Liver (tissue), 9 donors: ENCODE results near the gene RAB34. TPM values are rescaled to one million over a fixed set of nuclear protein-coding genes. Genes with fewer than 3 reads are reported as not detected.

Experiments
- DNase-seq: peaks from one replicate; pipeline ENCODE4 v3.0.0-alpha.2; 2017; ENCODE audit warnings: low spot score
- H3K27ac ChIP-seq, 2 donors: one replicate each; pipeline ENCODE4 v1.7.0; 2013; ENCODE audit warnings: inconsistent platforms in 2 of 2, low read length in 2 of 2, control low read depth in 1 of 2, low read depth in 1 of 2, mild to moderate bottlenecking in 1 of 2
- H3K27me3 ChIP-seq, 4 donors: one replicate each; pipeline versions ENCODE4 v1.6.1 to v1.7.0; 2013; ENCODE audit warnings: low read length in 3 of 4, inconsistent platforms in 1 of 4, mild to moderate bottlenecking in 1 of 4, moderate library complexity in 1 of 4; ENCODE audit not compliant: control insufficient read depth in 4 of 4, insufficient read depth in 4 of 4
- H3K36me3 ChIP-seq, 4 donors: one replicate each; pipeline versions ENCODE4 v1.6.1 to v1.7.0; 2013; ENCODE audit warnings: low read length in 3 of 4, mild to moderate bottlenecking in 3 of 4, low read depth in 1 of 4, moderate library complexity in 1 of 4; ENCODE audit not compliant: control insufficient read depth in 4 of 4, insufficient read depth in 3 of 4
- H3K4me1 ChIP-seq, 4 donors: one replicate each; pipeline versions ENCODE4 v1.6.1 to v1.7.0; 2013; ENCODE audit warnings: low read length in 3 of 4, mild to moderate bottlenecking in 3 of 4, moderate library complexity in 1 of 4; ENCODE audit not compliant: control insufficient read depth in 4 of 4, insufficient read depth in 4 of 4
- H3K4me3 ChIP-seq, 3 donors: one replicate each; pipeline versions ENCODE4 v1.6.1 to v1.7.0; 2013; ENCODE audit warnings: low read length in 3 of 3, control low read depth in 1 of 3, low read depth in 1 of 3, mild to moderate bottlenecking in 1 of 3
- H3K9ac ChIP-seq, 2 donors: one replicate each; pipeline ENCODE4 v1.7.0; 2013; ENCODE audit warnings: low read length in 2 of 2, mild to moderate bottlenecking in 2 of 2, moderate library complexity in 2 of 2, control low read depth in 1 of 2, low read depth in 1 of 2
- H3K9me3 ChIP-seq, 4 donors: one replicate each; pipeline versions ENCODE4 v1.6.1 to v1.7.0; 2013; ENCODE audit warnings: low read length in 3 of 4; ENCODE audit not compliant: control insufficient read depth in 4 of 4
- ATF3 ChIP-seq: IDR thresholded peaks from 2 replicates; pipeline ENCODE4 v1.6.1; 2016; ENCODE audit warnings: antibody characterized with exemption
- CTCF ChIP-seq: fragments of 150-350 bp; IDR thresholded peaks from 2 replicates; pipeline ENCODE4 v1.5.1; 2017; ENCODE audit warnings: improper control_type of control experiment, low read depth, low read length; ENCODE audit not compliant: missing input control
- EGR1 ChIP-seq, 2 donors: IDR thresholded peaks; 2 replicates each; pipeline ENCODE4 v1.6.1; 2016 to 2018; ENCODE audit warnings: antibody characterized with exemption in 2 of 2, low read depth in 2 of 2
- FOXA1 ChIP-seq: IDR thresholded peaks from 2 replicates; pipeline ENCODE4 v1.6.1; 2016; ENCODE audit warnings: antibody characterized with exemption
- FOXA2 ChIP-seq: IDR thresholded peaks from 2 replicates; pipeline ENCODE4 v1.6.1; 2016; ENCODE audit warnings: antibody characterized with exemption
- GABPA ChIP-seq, 2 donors: IDR thresholded peaks in 1 of 2; conservative IDR thresholded peaks in 1 of 2; 2 replicates each; pipeline ENCODE4 v1.6.1; 2016; ENCODE audit warnings: antibody characterized with exemption in 2 of 2, mild to moderate bottlenecking in 1 of 2, moderate library complexity in 1 of 2
- HNF4A ChIP-seq, 2 donors: conservative IDR thresholded peaks; 2 replicates each; pipeline ENCODE4 v1.6.1; 2016; ENCODE audit warnings: antibody characterized with exemption in 2 of 2, mild to moderate bottlenecking in 2 of 2
- HNF4G ChIP-seq: IDR thresholded peaks from 2 replicates; pipeline ENCODE4 v1.6.1; 2016; ENCODE audit warnings: antibody characterized with exemption
- JUND ChIP-seq, 2 donors: IDR thresholded peaks; 2 replicates each; pipeline ENCODE4 v1.6.1; 2016; ENCODE audit warnings: antibody characterized with exemption in 2 of 2
- MAX ChIP-seq: IDR thresholded peaks from 2 replicates; pipeline ENCODE4 v1.6.1; 2016; ENCODE audit warnings: antibody characterized with exemption
- NR2F2 ChIP-seq: IDR thresholded peaks from 2 replicates; pipeline ENCODE4 v1.6.1; 2016; ENCODE audit warnings: antibody characterized with exemption
- RAD21 ChIP-seq, 2 donors: IDR thresholded peaks; 2 replicates each; pipeline ENCODE4 v1.6.1; 2016; ENCODE audit warnings: antibody characterized with exemption in 2 of 2, mild to moderate bottlenecking in 2 of 2
- REST ChIP-seq: IDR thresholded peaks from 2 replicates; pipeline ENCODE4 v1.6.1; 2016; ENCODE audit warnings: antibody characterized with exemption, mild to moderate bottlenecking
- RXRA ChIP-seq, 2 donors: IDR thresholded peaks; 2 replicates each; pipeline ENCODE4 v1.6.1; 2017 to 2018; ENCODE audit warnings: antibody characterized with exemption in 2 of 2, mild to moderate bottlenecking in 1 of 2
- SP1 ChIP-seq: IDR thresholded peaks from 2 replicates; pipeline ENCODE4 v1.6.1; 2018; ENCODE audit warnings: antibody characterized with exemption, mild to moderate bottlenecking
- TAF1 ChIP-seq: conservative IDR thresholded peaks from 2 replicates; pipeline ENCODE4 v1.6.1; 2016; ENCODE audit warnings: antibody characterized with exemption, mild to moderate bottlenecking
- YY1 ChIP-seq: IDR thresholded peaks from 2 replicates; pipeline ENCODE4 v1.6.1; 2016; ENCODE audit warnings: antibody characterized with exemption, mild to moderate bottlenecking
- ZBTB33 ChIP-seq: IDR thresholded peaks from 2 replicates; pipeline ENCODE4 v1.6.1; 2016; ENCODE audit warnings: antibody characterized with exemption
- WGBS: extraction: QIAGEN DNeasy Blood & Tissue Kit; methylation state at CpG from one replicate; pipeline ENCODE4 v1.1.7; 2013; 5-methylcytosine and 5-hydroxymethylcytosine counted together
- polyA plus RNA-seq, 2 donors: library from polyadenylated mRNA; stranded (reverse) in 1 of 2; unstranded in 1 of 2; fragments of 200-250 nt in 1 of 2; fragments of >200 nt in 1 of 2; fragmentation: Nextera tagmentation in 1 of 2; extraction: Ambion mirVana in 1 of 2; gene quantifications; one replicate each; pipeline versions ENCODE4 v1.2.1 to v1.2.3, GENCODE V29; 2013 to 2015
- total RNA-seq, 2 donors: library from RNA; depleted of rRNA; stranded (reverse); fragments of >200 nt; gene quantifications; one replicate each; pipeline ENCODE4 v1.2.3, GENCODE V29; 2014
- donor health status: healthy.
- donor health status: healthy.
- donor health status: healthy.
- donor health status: healthy.
- donor health status: healthy.

The RAB34 gene
- total and polyA plus RNA-seq, 4 donors = 4.5 to 14.3 (median 7.6) TPM

GRCh38 chr17:28698253-28698941 is 19.3 kb downstream of the RAB34 start:
- peaks cover 17 to 94% (median 75%) of the 10 kb centered on the region in 4 donors for H3K36me3 ChIP-seq
- peak; percentile 58 for DNase-seq
- 46% methylated on average over 6 of the region's 6 CpGs for WGBS
- H3K4me3 ChIP-seq = no peak overlapping the region
- peak overlapping the region in 1 of 2 donors; percentile 48 for H3K27ac ChIP-seq
- TF ChIP-seq TAF1 (peak; percentile 92), NR2F2 (peak; percentile 29), SP1 (peak; percentile 97), MAX (peak; percentile 67), RXRA (IDR thresholded peaks at IDR 0.05) (peak; percentile 63 to 71), REST (peak; percentile 76), CTCF (no peak), HNF4G (peak; percentile 98), FOXA2 (no peak), GABPA (IDR thresholded peaks at IDR 0.05 in 1 of 2, conservative IDR thresholded peaks at IDR 0.05 in 1 of 2) (no peak), JUND (IDR thresholded peaks at IDR 0.05) (peak; percentile 72 to 79), FOXA1 (no peak), YY1 (peak; percentile 38), ATF3 (no peak), ZBTB33 (no peak), EGR1 (IDR thresholded peaks at IDR 0.05; ENCODE audit: low read depth in 2 of 2) (no peak), RAD21 (IDR thresholded peaks at IDR 0.05) (peak in 1 of 2 donors; percentile 64), HNF4A (conservative IDR thresholded peaks at IDR 0.05) (peak; percentile 98 to 99)
- no peaks in the 10 kb centered on the region for H3K27me3 ChIP-seq
- no peak overlapping the region for H3K9ac ChIP-seq
- peaks cover 4 to 20% (median 16%) of the 10 kb centered on the region in 4 donors for H3K4me1 ChIP-seq
- H3K9me3 ChIP-seq = no peaks in the 10 kb centered on the region
